ENCODE measurements around the gene CNOT6.

The CNOT6 gene

GRCh38 chr5:180623844-180624243 lies 129.7 kb downstream of the CNOT6 start:
- no peak for DNase-seq

- DNase-seq: no peak
These were observed 130.4 kb downstream of the CNOT6 start for GRCh38 chr5:180624587-180624986.

- DNase-seq: no peak
These were observed 131.1 kb downstream of the CNOT6 start for GRCh38 chr5:180625125-180625790.

GRCh38 chr5:180625791-180626660 lies 131.8 kb downstream of the CNOT6 start:
- DNase-seq: no peak

- no peak for DNase-seq
These were observed 132.6 kb downstream of the CNOT6 start for GRCh38 chr5:180626661-180627385.

GRCh38 chr5:180627386-180628120 lies 133.4 kb downstream of the CNOT6 start:
- DNase-seq: no peak
